ENCODE results near the gene GLB1L2.
"Not testable (repeated sequence)": the region's sequence is repeated elsewhere in the genome, so short reads cannot be mapped to it uniquely, and the experiment has no call there.

Gene GLB1L2

GRCh38 chr11:134337051-134337450 lies 5.3 kb downstream of the GLB1L2 start:
- peaks cover 17% of the 10 kb centered on the region for H3K4me1 Mint-ChIP-seq (ENCODE audit: low read depth)
- no peaks in the 10 kb centered on the region for H3K36me3 Mint-ChIP-seq (ENCODE audit: low read depth)
- no peak overlapping the region for H3K4me3 Mint-ChIP-seq
- no peaks in the 10 kb centered on the region for H3K9me3 Mint-ChIP-seq
- peaks cover 45% of the 10 kb centered on the region for H3K27me3 Mint-ChIP-seq
- intact Hi-C loops (cut with micrococcal nuclease) = no loop called here
- H3K27ac Mint-ChIP-seq = no peak overlapping the region

GRCh38 chr11:134338068-134338467 lies 6.3 kb downstream of the GLB1L2 start:
- Mint-ChIP-seq H3K4me1 (ENCODE audit: low read depth) (peaks cover 11% of the 10 kb centered on the region), H3K27ac (no peak overlapping the region), H3K9me3 (no peaks in the 10 kb centered on the region), H3K27me3 (peaks cover 37% of the 10 kb centered on the region), H3K36me3 (ENCODE audit: low read depth) (no peaks in the 10 kb centered on the region), H3K4me3 (no peak overlapping the region)
- intact Hi-C loops (cut with micrococcal nuclease) = no loop called here

- Mint-ChIP-seq H3K4me1 (ENCODE audit: low read depth) (peaks cover 6% of the 10 kb centered on the region), H3K9me3 (no peaks in the 10 kb centered on the region), H3K4me3 (no peak overlapping the region), H3K27me3 (peaks cover 31% of the 10 kb centered on the region), H3K36me3 (ENCODE audit: low read depth) (no peaks in the 10 kb centered on the region), H3K27ac (no peak overlapping the region)
- intact Hi-C loops (cut with micrococcal nuclease) = no loop called here
Observed at GRCh38 chr11:134338654-134339053, 6.9 kb downstream of the GLB1L2 start.

GRCh38 chr11:134339756-134340155 lies 8.0 kb downstream of the GLB1L2 start:
- no peaks in the 10 kb centered on the region for H3K4me1 Mint-ChIP-seq (ENCODE audit: low read depth)
- intact Hi-C loops (cut with micrococcal nuclease) = no loop called here

DNA sequence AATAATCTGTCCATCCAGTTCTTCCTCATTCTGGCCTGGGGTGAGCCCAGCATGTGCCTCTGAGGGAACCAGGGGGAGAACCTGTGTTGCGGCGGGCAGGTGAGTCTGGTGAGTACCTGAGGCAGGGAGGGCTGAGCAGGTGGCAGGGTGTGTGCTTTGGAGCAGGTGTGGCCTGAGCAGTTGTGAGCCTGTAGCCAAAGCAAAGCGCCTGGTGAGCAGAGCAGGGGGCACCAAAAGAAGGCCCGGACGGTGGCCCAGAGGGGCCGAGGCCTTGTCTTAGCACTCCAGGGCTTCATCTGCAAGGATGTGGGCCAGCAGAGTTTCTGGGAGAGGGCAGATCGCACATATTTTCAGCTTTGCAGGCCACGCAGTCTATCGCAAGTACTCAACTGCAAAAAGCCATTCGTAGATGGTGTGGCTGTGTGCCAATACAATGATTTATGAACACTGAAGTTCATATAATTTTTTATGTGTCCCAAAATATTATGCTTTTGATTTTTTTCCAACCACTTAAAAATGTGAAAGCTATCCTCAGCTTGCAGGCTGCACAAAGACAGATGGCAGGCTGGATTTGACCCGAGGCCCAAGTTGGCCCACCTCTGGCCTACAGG lies 8.7 kb downstream of the GLB1L2 start:
- H3K4me1 Mint-ChIP-seq (ENCODE audit: low read depth) = no peaks in the 10 kb centered on the region
- no peak overlapping the region for H3K4me3 Mint-ChIP-seq
- H3K9me3 Mint-ChIP-seq = no peaks in the 10 kb centered on the region
- intact Hi-C loops (cut with micrococcal nuclease) = no loop called here
- H3K27me3 Mint-ChIP-seq = peaks cover 15% of the 10 kb centered on the region
- H3K36me3 Mint-ChIP-seq (ENCODE audit: low read depth) = no peaks in the 10 kb centered on the region
- H3K27ac Mint-ChIP-seq = no peak overlapping the region

More at GRCh38 chr11:134339756-134340155, 8.0 kb downstream of the GLB1L2 start:
- Mint-ChIP-seq H3K36me3 (ENCODE audit: low read depth) (no peaks in the 10 kb centered on the region), H3K9me3 (no peaks in the 10 kb centered on the region), H3K4me3 (no peak overlapping the region), H3K27me3 (peaks cover 22% of the 10 kb centered on the region), H3K27ac (no peak overlapping the region)

- Mint-ChIP-seq H3K9me3 (no peaks in the 10 kb centered on the region), H3K4me3 (no peak overlapping the region), H3K27ac (no peak overlapping the region), H3K36me3 (ENCODE audit: low read depth) (no peaks in the 10 kb centered on the region), H3K27me3 (peaks cover 9% of the 10 kb centered on the region), H3K4me1 (ENCODE audit: low read depth) (no peaks in the 10 kb centered on the region)
- intact Hi-C loops (cut with micrococcal nuclease) = no loop called here
Observed at GRCh38 chr11:134341805-134342571, 10.2 kb downstream of the GLB1L2 start.

- Mint-ChIP-seq H3K27ac (no peak overlapping the region), H3K4me3 (no peak overlapping the region), H3K9me3 (no peaks in the 10 kb centered on the region), H3K27me3 (peaks cover 9% of the 10 kb centered on the region), H3K4me1 (ENCODE audit: low read depth) (no peaks in the 10 kb centered on the region), H3K36me3 (ENCODE audit: low read depth) (no peaks in the 10 kb centered on the region)
- intact Hi-C loops (cut with micrococcal nuclease) = no loop called here
Observed at GRCh38 chr11:134342572-134343340, 11.0 kb downstream of the GLB1L2 start.

DNA sequence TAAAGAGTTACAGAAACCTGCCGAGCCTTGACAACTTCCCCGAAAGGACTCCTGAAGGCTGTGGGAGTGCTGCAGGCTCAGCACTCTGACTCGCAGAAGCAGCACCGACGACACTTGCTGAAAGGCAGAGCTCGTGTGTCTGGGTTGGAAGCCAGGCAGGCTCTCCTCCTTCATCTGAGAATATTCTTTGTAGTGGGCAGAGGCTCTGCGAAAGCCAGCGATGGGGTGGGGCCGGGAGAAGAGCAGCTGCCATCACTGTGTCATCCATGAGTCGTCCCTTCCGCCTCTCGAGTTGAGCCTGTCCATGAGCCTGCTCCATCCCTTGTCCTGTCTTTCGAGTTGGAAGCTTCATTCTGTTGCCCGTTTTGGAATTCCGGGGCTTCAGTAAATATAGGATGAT lies 11.9 kb downstream of the GLB1L2 start:
- Mint-ChIP-seq H3K4me3 (no peak overlapping the region), H3K9me3 (no peaks in the 10 kb centered on the region), H3K36me3 (ENCODE audit: low read depth) (no peaks in the 10 kb centered on the region), H3K27me3 (peaks cover 9% of the 10 kb centered on the region), H3K27ac (no peak overlapping the region), H3K4me1 (ENCODE audit: low read depth) (no peaks in the 10 kb centered on the region)
- intact Hi-C loops (cut with micrococcal nuclease) = loop anchor here (2.0 kb wide), 1 partner anchor 63 kb away; no protein-coding TSS in a partner anchor

GRCh38 chr11:134344497-134345236 lies 12.9 kb downstream of the GLB1L2 start:
- H3K4me1 Mint-ChIP-seq (ENCODE audit: low read depth); H3K27ac Mint-ChIP-seq; H3K4me3 Mint-ChIP-seq; H3K36me3 Mint-ChIP-seq (ENCODE audit: low read depth); H3K9me3 Mint-ChIP-seq; H3K27me3 Mint-ChIP-seq: not testable (repeated sequence)
- intact Hi-C loops (cut with micrococcal nuclease) = loop anchor here (2.0 kb wide), 1 partner anchor 64 kb away; no protein-coding TSS in a partner anchor

DNA sequence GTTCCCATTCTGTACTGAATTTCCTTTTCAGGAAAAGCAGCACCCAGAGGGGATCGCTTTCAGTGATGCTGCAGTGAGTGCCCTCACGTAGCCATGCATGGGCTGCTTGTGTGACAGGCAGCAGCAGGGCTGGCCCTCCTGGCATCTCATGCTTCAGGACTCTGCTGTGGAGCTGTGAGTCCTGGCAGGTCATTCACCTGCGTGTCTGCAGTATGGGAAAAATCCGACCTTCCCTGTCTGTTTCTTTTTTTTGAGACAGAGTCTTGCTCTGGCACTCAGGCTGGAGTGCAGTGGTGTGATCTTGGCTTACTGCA lies 13.4 kb downstream of the GLB1L2 start:
- Mint-ChIP-seq H3K36me3 (ENCODE audit: low read depth) (no peaks in the 10 kb centered on the region), H3K27ac (no peak overlapping the region), H3K27me3 (peaks cover 5% of the 10 kb centered on the region), H3K4me3 (no peak overlapping the region), H3K4me1 (ENCODE audit: low read depth) (no peaks in the 10 kb centered on the region), H3K9me3 (no peaks in the 10 kb centered on the region)
- intact Hi-C loops (cut with micrococcal nuclease) = loop anchor here (2.0 kb wide), 1 partner anchor 64 kb away; no protein-coding TSS in a partner anchor

DNA sequence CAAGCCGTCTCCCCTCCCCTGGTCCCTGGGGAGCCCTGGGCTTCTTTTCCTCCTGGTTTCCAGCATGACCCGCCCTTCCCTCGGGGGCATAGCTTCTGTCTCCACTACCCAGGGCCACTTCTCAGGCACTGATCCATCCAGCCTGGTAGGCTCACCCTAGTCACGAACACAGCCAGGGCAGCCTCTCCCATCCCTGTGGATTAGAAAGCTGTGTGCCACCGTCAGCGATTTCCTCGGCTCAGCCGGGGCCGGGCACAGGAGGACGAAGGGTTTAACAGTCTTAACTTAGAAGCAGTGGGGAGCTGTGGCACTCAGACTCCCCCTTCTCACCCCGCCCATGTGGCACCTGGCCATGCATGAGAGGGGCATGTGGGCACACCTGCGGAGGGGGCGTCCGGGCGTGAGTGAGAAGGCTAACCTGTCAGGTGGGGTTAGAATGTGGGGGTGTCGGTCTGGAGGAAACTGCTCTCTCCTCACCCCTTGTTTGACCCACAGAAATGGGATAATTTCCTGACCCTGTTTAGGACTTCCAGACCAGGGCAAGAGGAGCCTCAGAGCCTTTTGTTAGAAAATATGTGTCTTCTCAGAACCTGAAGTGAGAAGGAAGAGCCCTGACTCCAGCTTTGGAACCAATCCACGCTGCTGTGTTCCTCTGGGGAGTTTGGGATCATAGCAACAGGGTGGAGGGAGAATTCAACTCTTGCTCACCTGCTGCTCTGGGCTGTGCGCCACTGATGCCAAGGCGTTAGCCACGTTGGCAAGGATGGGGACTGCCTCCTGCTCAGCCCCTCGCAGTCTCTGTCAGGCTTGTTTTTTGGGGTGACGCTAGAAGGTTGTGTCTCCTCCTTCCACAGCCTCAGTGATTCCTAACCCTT lies 14.6 kb downstream of the GLB1L2 start:
- no peaks in the 10 kb centered on the region for H3K36me3 Mint-ChIP-seq (ENCODE audit: low read depth)
- H3K4me3 Mint-ChIP-seq = no peak overlapping the region
- no peaks in the 10 kb centered on the region for H3K4me1 Mint-ChIP-seq (ENCODE audit: low read depth)
- intact Hi-C loops (cut with micrococcal nuclease) = no loop called here
- no peaks in the 10 kb centered on the region for H3K9me3 Mint-ChIP-seq
- H3K27ac Mint-ChIP-seq = no peak overlapping the region
- peaks cover 3% of the 10 kb centered on the region for H3K27me3 Mint-ChIP-seq

- Mint-ChIP-seq H3K4me3 (no peak overlapping the region), H3K36me3 (ENCODE audit: low read depth) (no peaks in the 10 kb centered on the region), H3K27me3 (peaks cover 3% of the 10 kb centered on the region), H3K4me1 (ENCODE audit: low read depth) (no peaks in the 10 kb centered on the region), H3K27ac (no peak overlapping the region), H3K9me3 (no peaks in the 10 kb centered on the region)
- intact Hi-C loops (cut with micrococcal nuclease) = no loop called here
Observed at GRCh38 chr11:134346976-134347350, 15.2 kb downstream of the GLB1L2 start.

DNA sequence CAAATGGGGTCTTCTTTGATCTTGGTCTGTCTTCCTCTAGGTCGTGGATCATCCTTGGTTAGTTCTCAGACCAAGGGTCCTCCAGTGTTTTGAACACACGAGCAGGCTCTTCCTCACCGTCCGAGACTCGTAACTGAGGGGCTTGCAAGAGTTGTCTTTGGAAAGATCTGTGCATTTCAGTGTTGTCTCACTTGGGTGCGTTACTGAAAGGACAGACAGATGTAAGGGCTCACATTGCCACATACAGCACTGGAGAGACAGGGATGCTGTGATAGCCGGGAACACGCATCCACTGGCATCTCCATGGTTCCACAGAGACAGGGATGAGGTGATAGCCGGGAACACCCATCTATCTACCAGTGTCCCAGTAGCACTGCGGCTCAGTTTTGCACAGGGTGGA lies 15.7 kb downstream of the GLB1L2 start:
- Mint-ChIP-seq H3K27me3 (peaks cover 2% of the 10 kb centered on the region), H3K9me3 (no peaks in the 10 kb centered on the region), H3K27ac (no peak overlapping the region), H3K36me3 (ENCODE audit: low read depth) (no peaks in the 10 kb centered on the region), H3K4me3 (no peak overlapping the region), H3K4me1 (ENCODE audit: low read depth) (no peaks in the 10 kb centered on the region)
- intact Hi-C loops (cut with micrococcal nuclease) = no loop called here

Measured in dendritic cell treated with granulocyte-macrophage colony-stimulating factor and Interleukin-4, amounts not matched to agents 40 ng/mL and 50 ng/mL, for 4 days (primary cell).